ENCODE results near the gene MAGI3.

Gene MAGI3

GRCh38 chr1:113389953-113390834, at the start of gene MAGI3:
Gene MAGI3 (plus strand): TSS chr1:113390515. CDS start chr1:113391034, 519 bp downstream.
- H3K9me3 Mint-ChIP-seq = peaks cover 8% of the 10 kb centered on the region
- H3K4me1 Mint-ChIP-seq = peaks cover 35% of the 10 kb centered on the region
- H3K36me3 Mint-ChIP-seq (ENCODE audit: low read depth) = no peaks in the 10 kb centered on the region
- DNase-seq = peak; percentile 99
- no peak for TF ChIP-seq CTCF (IDR thresholded peaks at IDR 0.05)
- peaks cover 6% of the 10 kb centered on the region for H3K27me3 Mint-ChIP-seq (ENCODE audit: low read depth, poor library complexity)
- H3K27ac Mint-ChIP-seq = peak within 1 kb of the TSS; percentile 88
- H3K4me3 Mint-ChIP-seq = peak within 1 kb of the TSS; percentile 84

GRCh38 chr1:113353580-113353979, 36.7 kb upstream of the MAGI3 start:
- DNase-seq = no peak
- H3K4me1 Mint-ChIP-seq = no peaks in the 10 kb centered on the region
- H3K27me3 Mint-ChIP-seq (ENCODE audit: low read depth, poor library complexity) = peaks cover 4% of the 10 kb centered on the region
- no peak for TF ChIP-seq CTCF (IDR thresholded peaks at IDR 0.05)
- H3K9me3 Mint-ChIP-seq = no peaks in the 10 kb centered on the region
- H3K36me3 Mint-ChIP-seq (ENCODE audit: low read depth) = no peaks in the 10 kb centered on the region
- H3K27ac Mint-ChIP-seq = no peak overlapping the region
- H3K4me3 Mint-ChIP-seq = no peak overlapping the region

GRCh38 chr1:113363935-113364334, 26.4 kb upstream of the MAGI3 start:
- TF ChIP-seq CTCF (IDR thresholded peaks at IDR 0.05) = no peak
- no peaks in the 10 kb centered on the region for H3K4me1 Mint-ChIP-seq
- peaks cover 4% of the 10 kb centered on the region for H3K27me3 Mint-ChIP-seq (ENCODE audit: low read depth, poor library complexity)
- no peak overlapping the region for H3K27ac Mint-ChIP-seq
- H3K36me3 Mint-ChIP-seq (ENCODE audit: low read depth) = no peaks in the 10 kb centered on the region
- DNase-seq = no peak
- peaks cover 4% of the 10 kb centered on the region for H3K9me3 Mint-ChIP-seq
- no peak overlapping the region for H3K4me3 Mint-ChIP-seq

- no peaks in the 10 kb centered on the region for H3K36me3 Mint-ChIP-seq (ENCODE audit: low read depth)
- H3K4me1 Mint-ChIP-seq = peaks cover 4% of the 10 kb centered on the region
- H3K27me3 Mint-ChIP-seq (ENCODE audit: low read depth, poor library complexity) = peaks cover 4% of the 10 kb centered on the region
- H3K27ac Mint-ChIP-seq = no peak overlapping the region
- H3K4me3 Mint-ChIP-seq = no peak overlapping the region
- no peaks in the 10 kb centered on the region for H3K9me3 Mint-ChIP-seq
- TF ChIP-seq CTCF (IDR thresholded peaks at IDR 0.05) = no peak
- DNase-seq = no peak
Observed at GRCh38 chr1:113369040-113369439, 21.3 kb upstream of the MAGI3 start.

GRCh38 chr1:113369699-113370098, 20.6 kb upstream of the MAGI3 start:
- DNase-seq = no peak
- Mint-ChIP-seq H3K27me3 (ENCODE audit: low read depth, poor library complexity) (peaks cover 4% of the 10 kb centered on the region), H3K4me1 (peaks cover 4% of the 10 kb centered on the region), H3K27ac (no peak overlapping the region), H3K4me3 (no peak overlapping the region), H3K36me3 (ENCODE audit: low read depth) (no peaks in the 10 kb centered on the region), H3K9me3 (no peaks in the 10 kb centered on the region)
- TF ChIP-seq CTCF (IDR thresholded peaks at IDR 0.05) = no peak

- H3K27ac Mint-ChIP-seq = no peak overlapping the region
- H3K9me3 Mint-ChIP-seq = no peaks in the 10 kb centered on the region
- TF ChIP-seq CTCF (IDR thresholded peaks at IDR 0.05) = no peak
- H3K4me3 Mint-ChIP-seq = no peak overlapping the region
- H3K4me1 Mint-ChIP-seq = peaks cover 4% of the 10 kb centered on the region
- H3K36me3 Mint-ChIP-seq (ENCODE audit: low read depth) = no peaks in the 10 kb centered on the region
- H3K27me3 Mint-ChIP-seq (ENCODE audit: low read depth, poor library complexity) = peaks cover 5% of the 10 kb centered on the region
- no peak for DNase-seq
Observed at GRCh38 chr1:113370868-113371267, 19.4 kb upstream of the MAGI3 start.

Measured in nephron progenitor cell (in vitro differentiated cells).